Neural crest cell (in vitro differentiated cells): ENCODE data around the gene ZNF813. TPM values are rescaled to one million over a fixed set of nuclear protein-coding genes. Genes with fewer than 3 reads are reported as not detected.
"Not testable (repeated sequence)": the region's sequence is repeated elsewhere in the genome, so short reads cannot be mapped to it uniquely, and the experiment has no call there.

Source experiments
- DNase-seq: peaks from one replicate; pipeline ENCODE4 v3.0.0; 2021; ENCODE audit warnings: low read depth, mixed read lengths, low spot score
- H3K27ac Mint-ChIP-seq: one replicate; pipeline ENCODE4 v1.8.0; 2021; ENCODE audit warnings: mild to moderate bottlenecking, mixed read lengths; ENCODE audit not compliant: unreplicated experiment
- H3K27me3 Mint-ChIP-seq: 2 replicates; pipeline ENCODE4 v1.8.0; 2021; ENCODE audit warnings: low read depth, mild to moderate bottlenecking, mixed read lengths
- H3K36me3 Mint-ChIP-seq: 2 replicates; pipeline ENCODE4 v1.8.0; 2021; ENCODE audit warnings: low read depth, mild to moderate bottlenecking, mixed read lengths
- H3K4me1 Mint-ChIP-seq: 2 replicates; pipeline ENCODE4 v1.8.0; 2021; ENCODE audit warnings: mixed read lengths
- H3K4me3 Mint-ChIP-seq: one replicate; pipeline ENCODE4 v1.8.0; 2021; ENCODE audit warnings: mild to moderate bottlenecking, mixed read lengths
- H3K9me3 Mint-ChIP-seq: 2 replicates; pipeline ENCODE4 v1.8.0; 2021; ENCODE audit warnings: mixed read lengths
- total RNA-seq: library from RNA; stranded (reverse); gene quantifications from 2 replicates; pipeline ENCODE4 v1.2.1, GENCODE V29; 2021
- TF ChIP-seq, protein P1 (sequence below): fragments of 200-600 bp; sonication (generic); conservative IDR thresholded peaks from 2 replicates; pipeline ENCODE4 v1.5.0; 2021; ENCODE audit warnings: antibody characterized with exemption, mild to moderate bottlenecking

Gene ZNF813
- total RNA-seq, 1 donor from 2014 or later: 8.6 TPM

DNA sequence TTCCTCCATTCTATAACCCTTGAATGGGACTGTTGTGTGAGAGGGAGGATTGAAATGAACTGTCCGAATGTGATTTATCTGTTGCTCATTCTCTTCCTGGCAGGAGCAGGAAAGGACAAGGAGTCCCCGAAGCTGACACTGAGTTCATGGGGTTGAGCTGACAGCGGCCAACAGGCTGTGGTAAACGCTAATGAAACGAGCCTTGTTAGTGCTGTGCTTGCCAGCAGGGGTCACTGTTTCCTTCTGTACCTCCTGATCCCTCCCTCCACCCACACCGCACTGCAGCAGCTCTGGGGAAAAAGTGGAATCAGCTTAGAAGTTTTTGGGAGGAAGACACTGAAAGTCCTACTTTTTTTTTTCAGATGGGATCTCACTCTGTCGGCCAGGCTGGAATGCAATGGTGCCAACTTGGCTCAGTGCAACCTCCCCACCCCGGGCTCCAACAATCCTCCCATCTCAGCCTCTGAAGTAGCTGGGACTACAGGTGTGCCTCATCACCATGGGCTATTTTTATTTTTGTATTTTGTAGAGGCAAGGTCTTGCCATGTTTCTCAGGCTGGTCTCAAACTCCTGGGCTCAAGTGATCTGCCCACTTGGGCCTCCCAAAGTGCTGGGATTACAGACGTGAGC, 42.5 kb upstream of the ZNF813 start:
- TF ChIP-seq, protein P1, sequence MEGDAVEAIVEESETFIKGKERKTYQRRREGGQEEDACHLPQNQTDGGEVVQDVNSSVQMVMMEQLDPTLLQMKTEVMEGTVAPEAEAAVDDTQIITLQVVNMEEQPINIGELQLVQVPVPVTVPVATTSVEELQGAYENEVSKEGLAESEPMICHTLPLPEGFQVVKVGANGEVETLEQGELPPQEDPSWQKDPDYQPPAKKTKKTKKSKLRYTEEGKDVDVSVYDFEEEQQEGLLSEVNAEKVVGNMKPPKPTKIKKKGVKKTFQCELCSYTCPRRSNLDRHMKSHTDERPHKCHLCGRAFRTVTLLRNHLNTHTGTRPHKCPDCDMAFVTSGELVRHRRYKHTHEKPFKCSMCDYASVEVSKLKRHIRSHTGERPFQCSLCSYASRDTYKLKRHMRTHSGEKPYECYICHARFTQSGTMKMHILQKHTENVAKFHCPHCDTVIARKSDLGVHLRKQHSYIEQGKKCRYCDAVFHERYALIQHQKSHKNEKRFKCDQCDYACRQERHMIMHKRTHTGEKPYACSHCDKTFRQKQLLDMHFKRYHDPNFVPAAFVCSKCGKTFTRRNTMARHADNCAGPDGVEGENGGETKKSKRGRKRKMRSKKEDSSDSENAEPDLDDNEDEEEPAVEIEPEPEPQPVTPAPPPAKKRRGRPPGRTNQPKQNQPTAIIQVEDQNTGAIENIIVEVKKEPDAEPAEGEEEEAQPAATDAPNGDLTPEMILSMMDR: peak; percentile 87
- no peaks in the 10 kb centered on the region for H3K27me3 Mint-ChIP-seq
- H3K36me3 Mint-ChIP-seq: peaks cover 2% of the 10 kb centered on the region
- no peak overlapping the region for H3K27ac Mint-ChIP-seq
- DNase-seq: peak; percentile 76
- H3K4me3 Mint-ChIP-seq: peak overlapping the region; percentile 41
- no peaks in the 10 kb centered on the region for H3K9me3 Mint-ChIP-seq
- peaks cover 4% of the 10 kb centered on the region for H3K4me1 Mint-ChIP-seq

GRCh38 chr19:53431399-53432087, 36.0 kb upstream of the ZNF813 start, which contains the start of gene ZNF761:
TSS of gene ZNF761 (plus strand) at chr19:53431984. CDS start at chr19:53447269, 15,285 bp downstream.
- TF ChIP-seq, protein P1: peak; percentile 56
- Mint-ChIP-seq H3K36me3 (peaks cover 15% of the 10 kb centered on the region), H3K27me3 (peaks cover 9% of the 10 kb centered on the region), H3K9me3 (no peaks in the 10 kb centered on the region), H3K4me1 (peaks cover 25% of the 10 kb centered on the region), H3K4me3 (peak within 1 kb of the TSS; percentile 97), H3K27ac (peak within 1 kb of the TSS; percentile 86)
- DNase-seq: peak; percentile 96

DNA sequence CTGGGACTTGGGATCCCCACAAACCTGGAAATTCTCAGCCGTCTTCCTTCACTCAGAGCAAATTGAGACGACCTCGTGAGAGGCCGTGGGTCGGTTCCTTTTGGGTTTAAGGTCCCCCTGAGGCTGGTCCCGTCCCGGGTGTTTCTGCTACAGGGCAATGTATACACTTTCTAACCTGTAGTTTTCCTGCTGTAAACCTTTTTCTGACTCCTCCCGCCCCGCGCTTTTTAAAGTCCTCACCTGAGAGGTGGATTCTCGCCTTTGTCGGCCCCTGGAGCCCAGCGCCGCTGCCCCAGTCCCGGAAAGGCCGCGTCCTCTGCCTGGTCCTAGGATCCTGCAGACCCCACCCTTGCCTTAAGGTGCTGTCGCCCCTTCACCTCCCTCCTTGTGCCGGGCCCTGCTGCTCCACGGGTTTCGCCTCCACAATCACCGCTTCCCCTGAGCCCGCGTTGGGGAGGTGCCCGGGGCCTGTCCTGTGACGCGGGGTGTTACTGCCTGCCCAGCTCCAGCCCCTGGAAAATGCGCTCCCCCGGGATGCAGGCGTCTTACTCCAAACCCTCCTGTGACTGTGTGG, 35.4 kb upstream of the ZNF813 start:
- DNase-seq: peak; percentile 4
- Mint-ChIP-seq H3K27me3 (peaks cover 9% of the 10 kb centered on the region), H3K27ac (peak overlapping the region; percentile 67)

GRCh38 chr19:53443809-53444208, 23.7 kb upstream of the ZNF813 start:
- DNase-seq, H3K4me1 Mint-ChIP-seq, H3K4me3 Mint-ChIP-seq, H3K27me3 Mint-ChIP-seq, H3K27ac Mint-ChIP-seq: not testable (repeated sequence)
- H3K9me3 Mint-ChIP-seq: peaks cover 19% of the 10 kb centered on the region
- H3K36me3 Mint-ChIP-seq: peaks cover 75% of the 10 kb centered on the region

More for the DNA sequence above, 35.4 kb upstream of the ZNF813 start:
- Mint-ChIP-seq H3K36me3 (peaks cover 15% of the 10 kb centered on the region), H3K4me3 (peak overlapping the region; percentile 97), H3K9me3 (no peaks in the 10 kb centered on the region), H3K4me1 (peaks cover 25% of the 10 kb centered on the region)
- TF ChIP-seq, protein P1: no peak

GRCh38 chr19:53447196-53447595, 20.3 kb upstream of the ZNF813 start:
- H3K27ac Mint-ChIP-seq, H3K4me3 Mint-ChIP-seq, H3K4me1 Mint-ChIP-seq, H3K27me3 Mint-ChIP-seq, DNase-seq: not testable (repeated sequence)
- peaks cover 76% of the 10 kb centered on the region for H3K36me3 Mint-ChIP-seq
- peaks cover 20% of the 10 kb centered on the region for H3K9me3 Mint-ChIP-seq

DNA sequence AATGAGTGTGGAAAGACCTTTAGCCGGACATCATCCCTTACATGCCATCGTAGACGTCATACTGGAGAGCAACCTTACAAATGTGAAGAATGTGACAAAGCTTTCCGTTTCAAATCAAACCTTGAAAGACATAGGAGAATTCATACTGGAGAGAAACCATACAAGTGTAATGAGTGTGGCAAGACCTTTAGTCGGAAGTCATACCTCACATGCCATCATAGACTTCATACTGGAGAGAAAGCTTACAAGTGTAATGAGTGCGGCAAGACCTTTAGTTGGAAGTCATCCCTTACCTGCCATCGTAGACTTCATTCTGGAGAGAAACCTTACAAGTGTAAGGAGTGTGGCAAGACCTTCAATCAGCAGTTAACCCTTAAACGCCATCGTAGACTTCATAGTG, 11.7 kb upstream of the ZNF813 start:
- TF ChIP-seq, protein P1: no peak
- peaks cover 85% of the 10 kb centered on the region for H3K36me3 Mint-ChIP-seq
- no peak overlapping the region for H3K27ac Mint-ChIP-seq
- no peak overlapping the region for H3K4me3 Mint-ChIP-seq
- H3K9me3 Mint-ChIP-seq: peaks cover 38% of the 10 kb centered on the region
- H3K27me3 Mint-ChIP-seq: no peaks in the 10 kb centered on the region
- no peaks in the 10 kb centered on the region for H3K4me1 Mint-ChIP-seq
- DNase-seq: no peak

GRCh38 chr19:53460131-53460721, 7.3 kb upstream of the ZNF813 start:
- H3K27me3 Mint-ChIP-seq, DNase-seq, H3K4me1 Mint-ChIP-seq, H3K27ac Mint-ChIP-seq: not testable (repeated sequence)
- H3K4me3 Mint-ChIP-seq: peak overlapping the region; percentile 10
- H3K9me3 Mint-ChIP-seq: peaks cover 43% of the 10 kb centered on the region
- H3K36me3 Mint-ChIP-seq: peaks cover 56% of the 10 kb centered on the region
